Measurements from ENCODE around the gene SOAT2. TPM values are rescaled to one million over a fixed set of nuclear protein-coding genes. Genes with fewer than 3 reads are reported as not detected.

Gene SOAT2
- total RNA-seq, 1 donor from 2014 or later = 0.40 TPM

- no peak for DNase-seq (ENCODE audit: low spot score in 2 of 2, unreplicated experiment in 2 of 2)
- peaks cover 11% of the 10 kb centered on the region for H3K36me3 Mint-ChIP-seq
Observed at GRCh38 chr12:53077030-53077429, 26.3 kb upstream of the SOAT2 start.

GRCh38 chr12:53078425-53079225, 24.7 kb upstream of the SOAT2 start:
- TF ChIP-seq CTCF (IDR thresholded peaks at IDR 0.05; ENCODE audit: unreplicated experiment) = no peak
- DNase-seq (ENCODE audit: low spot score in 2 of 2, unreplicated experiment in 2 of 2) = no peak
- H3K27me3 Mint-ChIP-seq (ENCODE audit: low read depth) = no peaks in the 10 kb centered on the region
- H3K4me1 Mint-ChIP-seq = peaks cover 55% of the 10 kb centered on the region
- H3K4me3 Mint-ChIP-seq = peak overlapping the region; percentile 77
- peaks cover 5% of the 10 kb centered on the region for H3K9me3 Mint-ChIP-seq
- H3K36me3 Mint-ChIP-seq = peaks cover 11% of the 10 kb centered on the region
- H3K27ac Mint-ChIP-seq = peak overlapping the region; percentile 88

More at GRCh38 chr12:53077030-53077429, 26.3 kb upstream of the SOAT2 start:
- H3K4me3 Mint-ChIP-seq = peak overlapping the region; percentile 48
- H3K4me1 Mint-ChIP-seq = peaks cover 65% of the 10 kb centered on the region
- peak overlapping the region; percentile 77 for H3K27ac Mint-ChIP-seq
- H3K27me3 Mint-ChIP-seq (ENCODE audit: low read depth) = no peaks in the 10 kb centered on the region
- no peaks in the 10 kb centered on the region for H3K9me3 Mint-ChIP-seq
- TF ChIP-seq CTCF (IDR thresholded peaks at IDR 0.05; ENCODE audit: unreplicated experiment) = no peak

- peaks cover 3% of the 10 kb centered on the region for H3K36me3 Mint-ChIP-seq
- H3K4me3 Mint-ChIP-seq = peak within 1 kb of the TSS; percentile 77
- DNase-seq (ENCODE audit: low spot score in 2 of 2, unreplicated experiment in 2 of 2) = peak; percentile 94 to 100
- H3K27ac Mint-ChIP-seq = peak within 1 kb of the TSS; percentile 95
- peaks cover 47% of the 10 kb centered on the region for H3K4me1 Mint-ChIP-seq
- H3K27me3 Mint-ChIP-seq (ENCODE audit: low read depth) = no peaks in the 10 kb centered on the region
- H3K9me3 Mint-ChIP-seq = peaks cover 5% of the 10 kb centered on the region
- no peak for TF ChIP-seq CTCF (IDR thresholded peaks at IDR 0.05; ENCODE audit: unreplicated experiment)
Observed at GRCh38 chr12:53079226-53080117, 23.8 kb upstream of the SOAT2 start, which contains the start of gene SPRYD3. SPRYD3 (minus strand) TSS chr12:53079390; CDS start chr12:53079333, 57 bp downstream.

GRCh38 chr12:53082637-53083175, 20.6 kb upstream of the SOAT2 start:
- no peaks in the 10 kb centered on the region for H3K27me3 Mint-ChIP-seq (ENCODE audit: low read depth)
- TF ChIP-seq CTCF (IDR thresholded peaks at IDR 0.05; ENCODE audit: unreplicated experiment) = no peak
- DNase-seq (ENCODE audit: low spot score in 2 of 2, unreplicated experiment in 2 of 2) = no peak
- peaks cover 8% of the 10 kb centered on the region for H3K9me3 Mint-ChIP-seq
- no peaks in the 10 kb centered on the region for H3K36me3 Mint-ChIP-seq
- H3K27ac Mint-ChIP-seq = no peak overlapping the region
- H3K4me1 Mint-ChIP-seq = peaks cover 18% of the 10 kb centered on the region
- H3K4me3 Mint-ChIP-seq = no peak overlapping the region

- TF ChIP-seq CTCF (IDR thresholded peaks at IDR 0.05; ENCODE audit: unreplicated experiment) = no peak
- no peak overlapping the region for H3K27ac Mint-ChIP-seq
- no peaks in the 10 kb centered on the region for H3K4me1 Mint-ChIP-seq
- peaks cover 8% of the 10 kb centered on the region for H3K9me3 Mint-ChIP-seq
- no peak for DNase-seq (ENCODE audit: low spot score in 2 of 2, unreplicated experiment in 2 of 2)
- no peak overlapping the region for H3K4me3 Mint-ChIP-seq
- no peaks in the 10 kb centered on the region for H3K36me3 Mint-ChIP-seq
- H3K27me3 Mint-ChIP-seq (ENCODE audit: low read depth) = no peaks in the 10 kb centered on the region
Observed at GRCh38 chr12:53086361-53086760, 16.9 kb upstream of the SOAT2 start.
